NK-92 treated with Interleukin-12 subunit alpha and Interleukin-12 subunit beta, amount 100 ng/mL, for 24 hours (cell line): ENCODE data around the gene LRP2.

Experiments
- DNase-seq: peaks from one replicate; lab custom pipeline; 2025; lab: John Stamatoyannopoulos, UW

Gene LRP2

DNA sequence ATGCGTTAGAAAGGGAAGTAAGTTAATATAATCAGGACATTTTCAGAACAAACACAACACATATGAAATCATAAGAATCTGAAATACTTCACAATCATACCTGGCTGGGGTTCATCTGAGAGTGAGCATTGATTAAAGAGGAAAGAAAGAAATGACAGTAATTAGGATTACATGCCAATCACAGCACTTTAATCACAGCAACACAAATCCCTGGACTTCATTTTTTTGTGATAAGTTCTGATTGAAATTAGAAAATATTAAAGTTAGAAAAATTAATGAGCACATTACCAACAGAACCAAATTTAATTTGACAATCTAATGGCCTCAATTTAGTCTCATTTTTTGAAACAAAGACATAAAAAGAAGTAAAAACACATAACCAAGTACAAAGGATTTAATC lies 121.9 kb downstream of the LRP2 start:
- no peak for DNase-seq

DNA sequence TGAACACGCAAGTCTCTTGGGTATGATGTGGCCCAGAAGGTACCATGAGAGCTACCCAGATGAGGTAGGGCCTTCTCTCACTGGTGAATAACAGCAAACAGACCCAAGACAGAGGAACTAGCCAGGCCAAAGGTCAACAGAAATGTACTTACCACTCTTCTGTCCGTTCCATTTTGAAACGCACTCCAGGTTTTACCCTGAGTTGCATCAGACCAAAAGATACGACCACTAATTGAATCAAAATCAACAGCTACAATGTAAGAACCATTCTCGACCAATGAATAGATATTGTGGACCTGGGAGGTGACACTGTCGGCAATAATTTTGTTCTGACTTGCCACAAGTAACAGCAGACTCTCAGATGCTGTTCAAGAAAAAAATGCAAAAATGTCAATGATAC lies 124.4 kb downstream of the LRP2 start:
- DNase-seq = no peak

DNA sequence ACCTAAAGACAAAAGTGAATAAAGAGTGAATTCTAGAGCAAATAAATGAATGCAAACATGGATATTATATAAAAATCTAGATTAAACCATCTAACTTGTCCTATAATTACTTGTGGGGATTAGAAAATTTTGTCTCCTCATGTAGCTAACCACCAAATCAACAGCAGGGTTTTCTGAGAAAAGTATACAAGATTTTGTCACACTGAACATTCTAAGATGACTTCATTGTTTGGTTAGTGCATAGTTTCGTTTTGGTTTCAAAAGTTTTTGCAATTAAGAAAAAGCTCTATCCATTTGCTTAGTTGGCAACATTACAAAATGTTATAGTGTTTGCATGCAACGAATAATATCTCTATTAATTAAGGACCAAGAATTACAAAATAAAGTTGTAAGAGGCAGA lies 125.0 kb downstream of the LRP2 start:
- DNase-seq = no peak

DNA sequence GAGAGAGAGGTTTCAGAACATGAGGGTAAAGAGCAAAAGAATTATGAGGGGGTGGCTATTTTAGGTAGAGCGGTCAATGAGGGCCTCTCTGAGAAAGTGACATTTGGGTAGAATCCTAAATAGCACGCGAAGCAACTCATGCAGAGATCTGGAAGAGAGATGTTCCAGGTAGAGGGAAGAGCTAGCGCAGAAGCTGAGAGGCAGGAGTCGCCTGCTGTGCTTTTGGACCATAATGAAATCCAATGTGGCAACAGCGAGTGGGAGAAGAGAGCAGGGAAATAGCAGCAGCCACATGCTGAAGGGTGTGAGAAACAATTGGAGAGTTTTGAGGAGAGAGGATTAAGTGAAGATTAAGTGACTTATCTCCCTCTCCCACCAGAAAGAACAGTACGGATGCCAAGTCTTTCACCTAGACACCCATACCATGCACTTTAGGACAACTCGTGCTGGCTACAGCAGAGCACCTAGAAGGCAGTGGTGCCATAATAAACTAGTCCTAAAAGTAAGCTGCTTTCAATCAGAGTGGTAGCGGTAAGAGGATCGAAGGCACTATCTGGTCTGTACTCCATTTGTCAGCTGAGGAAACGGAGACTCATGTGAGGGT lies 129.7 kb downstream of the LRP2 start:
- no peak for DNase-seq

DNA sequence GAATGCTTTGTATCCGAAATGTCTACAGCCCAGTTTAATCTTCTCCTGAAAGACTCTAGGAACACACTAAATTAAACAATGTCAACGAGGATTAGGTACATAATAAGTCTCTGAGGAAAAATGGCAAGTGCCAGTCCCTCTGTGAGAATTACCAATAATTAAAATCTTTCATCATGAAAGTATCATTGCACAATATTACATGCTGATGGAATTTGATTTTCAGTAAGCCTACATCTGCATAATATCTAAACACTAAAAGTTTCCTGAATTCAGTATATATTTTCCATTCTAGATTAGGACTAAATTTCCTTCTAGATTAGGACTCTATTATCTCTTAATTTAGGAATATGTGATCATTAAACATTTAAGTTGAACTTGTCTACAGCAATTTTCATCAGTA lies 132.1 kb downstream of the LRP2 start:
- DNase-seq = no peak

DNA sequence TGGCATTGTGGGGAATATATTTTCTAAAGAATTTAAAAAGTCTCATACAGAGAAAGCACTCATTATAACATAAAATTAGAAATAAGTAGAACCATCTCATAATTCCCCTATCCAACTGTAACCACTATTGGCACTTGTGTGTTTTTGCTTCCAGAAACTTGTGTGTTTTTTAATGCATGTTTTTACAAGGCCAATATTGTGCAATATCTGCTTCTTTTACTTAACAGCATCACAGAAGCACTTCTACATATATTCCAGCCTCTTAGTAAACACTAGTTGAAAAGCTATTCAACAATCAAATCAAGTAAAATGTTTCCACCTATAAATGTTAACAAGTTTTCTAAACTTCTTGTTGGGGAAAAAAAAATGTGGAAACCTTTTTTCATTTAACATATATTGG lies 132.7 kb downstream of the LRP2 start:
- no peak for DNase-seq

DNA sequence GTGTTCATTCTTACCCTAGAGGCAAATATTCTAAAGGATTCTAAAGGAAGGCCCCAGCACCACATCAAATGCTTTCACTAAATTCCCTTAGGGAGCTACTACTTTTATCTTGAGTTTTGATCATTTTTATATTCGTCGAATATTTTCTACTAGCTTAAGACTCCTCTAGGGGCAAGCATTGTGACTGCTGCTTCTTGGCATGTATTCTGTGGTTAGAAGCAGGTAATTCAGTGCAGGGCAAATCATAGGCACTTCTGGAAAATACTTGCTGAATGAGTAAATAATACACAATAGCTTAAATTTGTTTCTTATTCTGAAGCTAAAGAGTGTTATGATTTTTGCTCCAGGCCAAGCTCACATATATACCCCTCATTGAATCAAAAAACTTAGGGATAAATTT lies 136.4 kb downstream of the LRP2 start:
- no peak for DNase-seq

DNA sequence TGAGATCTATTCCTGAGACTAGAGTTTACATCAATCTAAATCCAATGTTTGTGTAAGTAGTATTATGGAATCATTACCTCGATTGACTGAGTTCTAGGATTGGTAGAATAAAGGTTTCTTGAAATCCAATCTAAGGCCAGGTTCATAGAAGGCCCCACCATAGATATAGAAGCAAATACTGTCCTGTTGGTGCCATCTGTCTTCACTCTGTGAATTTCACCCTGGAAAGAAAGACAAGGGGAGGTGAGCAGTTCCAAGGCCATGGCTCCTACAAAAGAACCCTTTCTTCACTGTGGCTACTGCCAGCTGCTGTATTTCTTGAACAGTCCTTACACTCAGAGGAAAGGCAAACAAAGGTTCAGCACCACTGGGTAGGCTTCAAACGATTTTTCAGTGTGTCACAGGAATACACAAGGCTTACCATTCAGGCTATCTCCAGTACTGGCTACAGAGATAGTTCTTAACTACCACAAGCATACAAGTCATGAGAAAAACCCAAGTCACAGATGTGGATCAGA lies 137.0 kb downstream of the LRP2 start:
- DNase-seq = no peak

DNA sequence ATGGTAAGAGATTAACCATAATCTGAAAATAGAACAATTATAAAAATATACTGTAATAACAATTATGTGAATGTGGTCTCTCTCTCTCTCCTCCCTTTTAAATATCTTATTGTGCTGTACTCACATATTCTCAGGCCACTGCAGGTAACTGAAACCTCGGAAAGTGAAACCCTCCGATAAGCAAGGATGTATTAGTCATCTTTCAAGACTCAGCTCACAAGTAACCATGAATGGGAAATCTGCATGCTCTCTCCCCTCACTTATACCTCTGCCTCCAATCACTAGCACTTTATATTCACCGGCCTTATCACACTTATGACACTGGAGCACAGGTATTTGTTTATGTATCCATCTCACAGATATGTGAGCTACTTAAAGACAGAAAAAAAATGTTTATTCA lies 139.7 kb downstream of the LRP2 start:
- DNase-seq = no peak

DNA sequence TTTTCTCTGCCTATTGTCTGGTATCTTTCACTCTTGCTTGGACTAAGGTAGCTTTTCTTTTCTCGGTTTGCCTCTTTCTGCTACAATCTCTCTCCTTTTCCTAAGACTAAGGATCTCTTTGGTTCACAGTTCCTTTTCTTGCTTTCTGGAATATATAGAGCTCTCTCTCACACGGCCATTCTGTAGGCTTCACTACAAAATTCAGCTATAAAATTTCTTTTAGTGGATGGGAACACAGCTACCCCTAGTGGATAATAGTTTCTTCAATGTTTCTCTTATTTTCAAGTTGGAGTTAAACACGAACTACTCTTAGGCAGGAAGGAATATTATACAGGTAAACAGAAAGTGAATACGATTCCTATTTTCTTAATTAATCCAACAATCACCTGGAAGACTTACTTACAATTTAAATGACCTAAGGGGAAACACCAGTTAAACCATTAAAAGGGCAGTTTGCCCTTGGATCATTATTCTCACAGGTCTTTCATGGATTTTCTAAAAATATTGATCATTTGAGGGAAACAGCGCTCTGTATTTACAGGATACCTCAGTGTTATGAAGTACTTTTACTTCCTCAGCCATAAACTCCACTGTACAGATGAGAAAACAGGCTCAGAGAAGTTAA lies 140.5 kb downstream of the LRP2 start:
- DNase-seq = no peak

DNA sequence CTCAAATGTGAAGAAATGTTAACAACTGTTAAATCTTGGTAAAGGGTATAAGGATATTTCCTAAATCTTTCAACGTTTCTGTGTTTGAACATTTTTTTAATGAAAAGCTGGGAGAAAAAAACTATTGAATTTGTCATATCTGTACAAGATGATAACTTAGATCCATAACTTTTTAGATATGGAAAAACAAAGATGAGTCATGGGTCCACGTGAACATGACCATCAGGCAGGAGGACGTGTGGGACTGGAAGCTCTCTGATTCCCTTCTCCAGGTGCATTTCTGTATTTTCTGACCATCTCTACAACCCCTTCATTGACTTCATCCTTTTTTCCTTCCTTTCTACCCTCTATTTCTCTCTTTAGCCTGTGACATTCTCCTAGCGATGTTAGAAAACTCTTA lies 151.4 kb downstream of the LRP2 start:
- DNase-seq = no peak

DNA sequence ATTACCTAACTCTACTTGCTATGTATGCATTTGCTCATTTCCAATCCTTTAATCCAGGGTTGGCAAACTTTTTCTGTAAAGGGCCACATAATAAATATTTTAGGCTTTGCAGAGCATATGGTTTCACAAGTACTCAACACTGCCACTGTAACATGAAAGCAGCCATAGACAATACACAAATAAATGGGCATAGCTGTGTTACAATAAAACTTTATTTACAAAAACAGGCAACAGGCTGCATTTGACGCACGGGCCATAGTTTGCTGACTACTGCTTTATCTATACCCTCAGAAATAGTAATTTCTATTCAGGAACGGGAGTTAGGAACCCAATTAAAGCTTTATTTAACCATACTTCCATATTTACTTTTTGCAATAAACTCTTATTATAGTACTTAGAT lies 154.3 kb downstream of the LRP2 start:
- no peak for DNase-seq

DNA sequence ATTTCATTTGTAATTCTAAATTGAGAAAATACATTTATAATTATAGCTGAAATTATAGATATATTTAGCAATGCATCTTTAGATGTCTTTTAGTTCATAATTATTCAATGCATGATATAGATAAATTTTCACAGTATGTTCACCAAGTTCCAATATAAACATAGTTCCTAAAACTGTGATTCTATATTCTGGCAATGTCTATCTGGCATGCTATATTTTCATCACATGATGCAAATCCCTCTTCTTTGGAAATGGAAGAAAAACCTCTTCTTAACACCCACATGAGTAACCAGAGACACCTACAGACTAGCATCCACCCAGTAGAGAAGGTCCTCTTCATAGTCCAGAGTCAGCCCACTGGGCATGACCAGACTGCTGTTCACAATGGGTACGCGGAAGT lies 157.2 kb downstream of the LRP2 start:
- DNase-seq = no peak

DNA sequence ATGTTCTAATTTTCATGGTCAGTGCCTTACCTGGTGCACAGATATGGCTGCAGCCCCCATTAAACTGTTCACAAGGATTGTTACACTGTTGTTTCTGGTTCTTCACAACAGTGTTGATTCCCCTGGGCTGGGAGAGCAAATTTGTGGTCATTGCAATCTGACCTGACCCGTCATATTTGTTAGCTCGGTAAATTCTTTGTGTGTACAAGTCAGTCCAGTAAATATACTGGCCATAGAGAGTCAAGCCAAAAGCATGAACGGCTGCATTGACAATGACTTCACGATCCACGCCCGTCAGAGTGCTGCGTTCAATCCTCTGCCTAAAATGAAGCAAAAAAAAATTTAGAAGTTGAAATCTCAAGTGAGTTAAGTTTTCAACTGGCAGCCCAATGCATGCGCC lies 158.4 kb downstream of the LRP2 start:
- no peak for DNase-seq

DNA sequence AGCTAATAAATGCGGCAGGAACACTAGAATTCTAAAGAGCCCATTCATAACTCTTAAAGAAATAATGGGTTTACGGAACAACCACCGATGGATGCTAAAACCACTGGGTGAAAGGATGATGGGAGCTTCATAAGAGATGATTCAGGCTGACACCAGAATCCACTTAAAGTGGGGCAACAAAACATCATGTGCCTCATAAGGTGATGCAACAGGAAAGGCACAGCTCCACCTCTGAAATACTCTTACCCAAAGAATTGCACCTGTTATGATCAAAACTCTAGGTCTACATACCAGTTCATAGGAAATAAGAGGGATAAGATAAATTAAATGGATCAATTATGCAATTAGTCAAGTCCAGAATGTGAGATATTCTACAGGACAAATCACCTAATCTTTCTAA lies 161.6 kb downstream of the LRP2 start:
- no peak for DNase-seq

DNA sequence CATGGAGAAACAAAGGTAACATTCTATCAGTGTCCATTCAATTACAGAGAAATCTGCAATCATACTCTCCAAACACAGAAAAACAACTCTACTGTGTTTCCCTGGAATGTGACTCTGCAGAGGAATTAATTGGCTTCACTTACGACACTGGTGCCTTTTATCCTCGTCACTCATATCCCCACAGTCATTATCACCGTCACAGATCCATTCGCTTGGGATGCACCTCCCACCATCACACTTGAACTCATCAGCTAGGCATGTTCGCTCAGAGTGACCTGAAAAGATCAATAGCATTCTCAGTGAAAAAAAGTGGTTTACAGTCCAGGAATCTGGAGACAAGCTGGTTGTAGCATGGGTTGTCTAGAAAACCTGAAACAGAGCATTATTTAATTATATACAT lies 168.7 kb downstream of the LRP2 start:
- no peak for DNase-seq

DNA sequence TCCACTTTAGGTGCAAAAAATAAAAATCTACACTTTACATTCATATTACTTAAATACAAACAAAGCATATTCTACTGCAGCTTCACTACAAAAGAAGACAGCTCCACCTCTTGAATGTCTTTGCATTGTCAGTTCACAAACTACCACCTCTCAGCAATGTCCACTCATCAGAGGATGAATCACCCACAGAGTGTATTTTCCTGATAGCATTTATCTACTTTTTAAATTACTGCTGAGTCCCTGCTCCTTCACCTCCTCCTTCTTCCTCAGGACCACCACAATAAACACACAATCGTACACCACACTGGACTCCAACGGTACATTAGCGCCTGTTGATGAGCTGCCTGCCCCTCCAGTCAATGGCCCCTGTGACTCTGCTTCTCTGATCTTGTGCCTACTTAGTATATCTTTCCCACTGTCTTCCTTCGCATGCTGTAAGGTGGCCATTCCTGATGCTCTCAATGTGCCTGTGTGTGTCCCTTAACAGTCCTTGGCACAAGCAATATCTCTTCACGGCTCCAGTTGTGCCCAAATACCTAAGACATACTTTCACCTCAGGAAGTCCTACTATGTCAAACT lies 172.0 kb downstream of the LRP2 start:
- no peak for DNase-seq

DNA sequence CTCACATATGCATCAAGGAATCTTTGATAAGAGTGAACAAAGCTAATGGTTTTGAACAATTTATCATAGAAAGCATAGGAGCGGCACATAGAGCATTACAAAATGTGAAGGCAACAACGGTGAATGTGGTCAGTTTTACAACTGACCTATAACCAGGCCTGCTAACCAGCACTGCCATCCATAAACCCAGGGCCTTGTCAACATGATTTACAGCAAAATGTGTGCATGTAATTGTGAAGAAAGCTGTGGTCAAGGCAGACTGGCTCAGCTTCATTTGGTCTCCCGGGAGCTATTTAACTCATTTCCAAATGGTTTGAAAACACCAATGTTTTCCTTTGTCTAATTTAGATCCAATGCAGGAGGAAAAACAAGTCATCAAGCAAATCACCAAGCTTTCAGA lies 173.2 kb downstream of the LRP2 start:
- DNase-seq = no peak

DNA sequence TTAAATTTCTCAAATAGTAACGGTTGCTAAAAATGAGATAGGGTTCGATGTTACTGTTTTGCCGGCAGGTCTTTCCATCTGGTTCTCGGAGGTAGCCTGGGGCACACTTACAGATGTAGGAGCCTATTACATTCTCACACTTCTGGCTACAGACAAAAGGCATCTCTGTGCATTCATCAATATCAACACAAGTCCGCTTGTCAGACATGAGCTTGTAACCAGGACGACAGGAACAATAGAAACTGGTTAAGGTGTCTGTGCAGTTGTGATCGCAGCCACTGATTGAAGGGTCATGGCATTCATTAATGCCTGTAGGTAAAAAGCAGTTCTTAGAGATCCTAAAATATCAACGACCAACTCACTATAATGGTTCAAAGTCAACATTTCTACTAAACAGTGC lies 176.6 kb downstream of the LRP2 start:
- DNase-seq = no peak

DNA sequence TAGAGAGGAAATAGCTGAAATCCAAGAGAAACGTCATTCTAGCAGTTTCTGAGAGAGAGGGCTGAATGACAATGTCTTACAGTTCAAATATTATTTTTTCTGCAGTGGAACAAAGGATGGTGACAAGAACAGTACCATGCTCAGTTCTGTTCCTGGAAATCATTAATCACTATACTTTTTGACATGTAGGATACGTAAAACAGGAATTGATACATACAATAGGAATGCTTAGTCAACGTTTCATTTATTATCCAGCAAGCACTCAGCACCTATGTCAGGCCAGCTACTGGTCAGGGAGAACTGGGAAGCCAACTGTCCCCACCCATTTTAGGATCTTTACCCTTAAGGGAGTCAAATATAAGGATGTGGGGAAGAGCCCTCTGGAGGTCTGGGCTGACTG lies 178.3 kb downstream of the LRP2 start:
- no peak for DNase-seq

DNA sequence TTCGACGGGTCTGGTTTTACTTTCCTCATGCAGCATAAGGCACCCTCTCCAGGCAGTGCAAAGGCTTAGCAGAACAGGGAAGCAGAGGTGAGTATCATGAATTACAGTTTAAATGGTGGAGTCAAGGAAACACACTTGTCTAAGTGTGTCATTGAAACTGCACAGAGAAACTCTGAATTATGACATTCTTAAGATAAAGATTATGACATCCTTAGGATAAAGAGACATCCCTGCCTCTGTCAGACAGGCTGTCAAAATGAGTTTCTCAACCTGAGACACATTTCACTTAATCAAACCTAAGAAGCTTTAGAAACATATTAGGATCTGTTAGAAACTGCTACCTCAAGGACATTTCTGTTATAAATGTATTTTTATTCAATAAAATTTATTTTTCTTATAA lies 179.8 kb downstream of the LRP2 start:
- no peak for DNase-seq

DNA sequence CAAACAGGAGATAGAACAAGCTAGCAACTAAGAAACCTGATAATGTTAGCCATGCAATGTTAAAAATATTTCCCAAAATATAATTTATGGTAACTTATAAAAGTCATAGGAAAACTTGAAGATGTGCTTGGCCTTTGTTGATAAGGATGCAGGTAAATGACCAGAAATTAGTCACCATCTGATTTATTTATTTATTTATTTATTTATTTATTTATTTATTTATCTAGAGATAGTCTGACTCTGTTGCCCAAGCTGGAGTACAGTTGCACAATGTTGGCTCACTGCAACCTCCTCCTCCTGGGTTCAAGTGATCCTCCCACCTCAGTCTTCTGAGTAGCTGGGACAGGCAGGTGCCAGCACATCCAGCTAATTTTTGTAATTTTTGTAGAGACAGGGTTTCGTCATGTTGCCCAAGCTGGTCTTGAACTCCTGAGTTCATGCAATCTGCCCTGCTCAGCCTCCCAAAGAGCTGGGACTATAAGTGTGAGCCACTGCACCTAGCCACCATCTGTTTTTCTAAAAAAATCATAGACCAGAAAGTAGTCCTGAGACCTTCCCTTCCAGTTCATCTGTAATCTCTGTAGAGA lies 183.4 kb downstream of the LRP2 start:
- no peak for DNase-seq

DNA sequence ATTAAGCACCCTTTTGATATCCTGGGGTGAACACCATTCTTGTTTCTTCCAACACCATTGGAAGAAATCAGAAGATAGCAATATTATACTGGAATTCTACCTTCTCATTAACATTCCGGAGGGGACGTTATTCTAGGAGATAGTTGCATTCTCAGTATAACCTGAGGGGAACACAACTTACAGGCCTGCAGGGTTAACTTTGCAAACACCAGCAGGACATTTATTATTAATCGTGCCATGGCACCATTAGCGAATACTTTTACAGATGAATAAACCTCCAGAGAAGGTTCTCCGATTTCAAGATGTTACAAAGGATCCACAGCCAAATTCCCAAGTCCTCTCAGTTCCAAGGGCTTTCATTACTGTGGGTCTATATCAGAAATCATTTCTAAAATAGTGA lies 184.0 kb downstream of the LRP2 start:
- no peak for DNase-seq

DNA sequence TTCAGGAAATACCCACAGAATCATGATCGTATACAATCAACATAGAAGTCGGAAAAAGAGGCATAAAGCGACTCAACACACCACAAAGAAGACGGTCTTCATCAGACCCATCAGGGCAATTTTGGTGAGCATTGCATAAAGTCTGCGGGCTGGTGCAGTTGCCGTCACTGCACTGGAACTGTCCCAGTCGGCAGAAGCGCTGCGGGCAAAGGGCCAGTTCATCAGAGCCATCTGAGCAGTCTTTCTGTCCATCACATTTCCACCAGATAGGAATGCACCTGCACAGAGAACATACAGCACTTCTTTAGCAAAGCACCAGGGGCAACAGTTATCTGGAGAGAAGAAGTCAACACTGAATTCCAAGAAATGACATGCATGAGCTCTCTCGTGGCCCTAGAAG lies 187.2 kb downstream of the LRP2 start:
- no peak for DNase-seq
